Common myeloid progenitor, CD34-positive (primary cell): Measurements from ENCODE around the gene RAD52.
A peak's percentile ranks its signal among the peaks of the same experiment; 100 is the strongest.

Experiments used
- CTCF ChIA-PET: fragments of 350-600 bp; sonication (Branson Sonifier 250); formaldehyde crosslinking; loops from one replicate; lab custom pipeline; 2021; ENCODE audit warnings: antibody characterized with exemption; lab: Charles Lee
- POLR2A ChIA-PET: fragments of 350-600 bp; sonication (Branson Sonifier 250); formaldehyde crosslinking; loops from one replicate; lab custom pipeline; 2021; ENCODE audit warnings: antibody characterized with exemption; lab: Charles Lee
- DNase-seq, 3 donors: peaks; one replicate each; pipeline versions ENCODE4 v3.0.0 to v3.0.0-alpha.2; 2013
- H3K27ac ChIP-seq, 2 experiments: 1 replicate in 1 of 2; 2 replicates in 1 of 2; pipeline ENCODE4 v1.7.0; 2013; ENCODE audit warnings: inconsistent platforms in 2 of 2, low read length in 2 of 2, mild to moderate bottlenecking in 2 of 2, low read depth in 1 of 2, moderate library complexity in 1 of 2; ENCODE audit not compliant: severe bottlenecking in 2 of 2, insufficient read depth in 1 of 2, poor library complexity in 1 of 2
- H3K27me3 ChIP-seq, 5 experiments: replicated peaks in 2 of 5; 1 replicate in 3 of 5; 2 replicates in 2 of 5; pipeline versions ENCODE4 v1.6.1 to v1.7.0; 2013; ENCODE audit warnings: low read length in 4 of 5, mild to moderate bottlenecking in 2 of 5, moderate library complexity in 2 of 5, inconsistent platforms in 1 of 5; ENCODE audit not compliant: insufficient read depth in 5 of 5, control insufficient read depth in 4 of 5
- H3K36me3 ChIP-seq, 4 experiments: 1 replicate in 2 of 4; 2 replicates in 2 of 4; pipeline versions ENCODE4 v1.6.1 to v1.7.0; 2013; ENCODE audit warnings: low read length in 3 of 4, control low read depth in 1 of 4, mild to moderate bottlenecking in 1 of 4; ENCODE audit not compliant: control insufficient read depth in 4 of 4, insufficient read depth in 4 of 4
- H3K4me1 ChIP-seq, 4 experiments: 1 replicate in 3 of 4; 2 replicates in 1 of 4; pipeline versions ENCODE4 v1.6.1 to v1.7.1; 2013; ENCODE audit warnings: low read length in 3 of 4, mild to moderate bottlenecking in 3 of 4, control low read depth in 1 of 4, inconsistent platforms in 1 of 4, moderate library complexity in 1 of 4; ENCODE audit not compliant: control insufficient read depth in 4 of 4, insufficient read depth in 4 of 4; ENCODE audit errors: control extremely low read depth in 1 of 4
- H3K4me3 ChIP-seq, 7 experiments: 1 replicate in 4 of 7; 2 replicates in 3 of 7; pipeline versions ENCODE4 v1.5.1 to v1.7.0; 2013; ENCODE audit warnings: mild to moderate bottlenecking in 7 of 7, low read length in 6 of 7, moderate library complexity in 6 of 7, inconsistent platforms in 2 of 7, low read depth in 2 of 7, control low read depth in 1 of 7; ENCODE audit not compliant: insufficient read depth in 4 of 7, control insufficient read depth in 1 of 7; ENCODE audit errors: extremely low read depth in 1 of 7
- H3K9me3 ChIP-seq, 5 experiments: 1 replicate in 4 of 5; 2 replicates in 1 of 5; pipeline versions ENCODE4 v1.6.1 to v1.7.1; 2013; ENCODE audit warnings: low read length in 4 of 5, mild to moderate bottlenecking in 2 of 5, inconsistent platforms in 1 of 5, low read depth in 1 of 5, moderate library complexity in 1 of 5; ENCODE audit not compliant: control insufficient read depth in 4 of 5, insufficient read depth in 2 of 5; ENCODE audit errors: control extremely low read depth in 1 of 5
- WGBS: methylation state at CpG from one replicate; pipeline ENCODE4 v1.1.5; 2013; ENCODE audit not compliant: insufficient coverage; 5-methylcytosine and 5-hydroxymethylcytosine counted together

Gene RAD52

DNA sequence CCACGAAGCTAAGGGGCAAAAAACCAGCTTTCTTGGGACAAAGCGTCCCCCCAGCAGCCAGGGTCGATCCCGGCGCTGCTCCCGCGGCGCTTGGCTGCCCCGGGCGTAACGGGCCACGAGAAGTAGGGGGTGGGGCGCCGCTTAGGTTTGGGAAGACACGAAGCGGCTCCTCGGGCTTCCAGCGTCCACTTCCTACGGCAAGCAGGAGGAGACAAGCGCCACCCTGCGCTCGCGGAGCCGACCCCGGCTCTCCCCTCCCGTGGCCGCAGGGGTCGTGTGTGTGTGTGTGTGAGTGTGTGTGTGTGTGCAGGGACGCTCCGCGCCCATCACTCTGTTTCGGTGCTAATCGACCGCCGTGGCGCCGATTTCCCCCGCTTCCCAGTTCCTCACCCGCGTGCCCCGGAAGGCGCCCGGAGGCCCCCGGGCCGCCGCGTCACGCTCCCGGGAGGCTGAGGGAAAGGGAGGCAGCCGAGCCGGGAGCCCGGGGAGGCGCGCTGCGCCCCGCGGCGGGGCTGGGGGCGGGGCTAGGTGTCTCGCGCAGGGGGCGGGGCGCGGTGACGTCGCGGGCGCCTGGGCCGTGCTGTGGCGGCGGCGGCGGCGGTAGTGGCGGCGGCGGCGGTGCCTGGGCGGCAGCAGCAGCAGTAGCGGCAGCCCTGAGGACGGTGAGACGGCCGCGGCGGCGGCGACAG lies 41.3 kb upstream of the RAD52 start, which contains the start of gene ERC1:
Gene ERC1, plus strand, starts transcription at position 563 of the 689 bp plus-strand sequence. CDS start 36,681 bp downstream, outside the sequence.
- WGBS, result 0% methylated on average over 55 of the region's 87 CpGs
- peak within 1 kb of the TSS; percentile 61 to 93 for H3K27ac ChIP-seq
- CTCF ChIA-PET, result interaction anchor here (0.8 to 1.7 kb wide), 5 partner anchors 10 to 41 kb away, joined by 3 to 5 read pairs (median 3); partner anchors contain the start of gene RAD52
- peak; percentile 91 to 96 (median 94) for DNase-seq
- H3K9me3 ChIP-seq, result no peaks in the 10 kb centered on the region
- H3K27me3 ChIP-seq, result no peaks in the 10 kb centered on the region
- peak within 1 kb of the TSS; percentile 66 to 92 (median 86) for H3K4me3 ChIP-seq
- H3K36me3 ChIP-seq, result no peaks in the 10 kb centered on the region
- H3K4me1 ChIP-seq, result peaks cover 17 to 41% (median 33%) of the 10 kb centered on the region in 4 experiments
- POLR2A ChIA-PET, result interaction anchor here (1.2 kb wide), 1 partner anchor 41 kb away, joined by 6 read pairs; the partner anchor contains the start of gene RAD52

GRCh38 chr12:989751-990660 lies 40.5 kb upstream of the RAD52 start:
- peak; percentile 38 to 87 (median 83) for DNase-seq
- ChIA-PET CTCF (interaction anchor here (0.8 to 1.1 kb wide), 4 partner anchors 10 to 40 kb away, joined by 3 read pairs; partner anchors contain the start of gene RAD52), POLR2A (interaction anchor here (0.6 to 0.7 kb wide), 2 partner anchors 79 to 240 kb away, joined by 3 to 4 read pairs; no protein-coding TSS in a partner anchor)
- Histone ChIP-seq H3K9me3 (no peaks in the 10 kb centered on the region), H3K4me3 (peak overlapping the region; percentile 66 to 92 (median 86)), H3K4me1 (peaks cover 17 to 41% (median 33%) of the 10 kb centered on the region in 4 experiments), H3K36me3 (no peaks in the 10 kb centered on the region), H3K27me3 (no peaks in the 10 kb centered on the region), H3K27ac (peak overlapping the region; percentile 61 to 93)
- 2% methylated on average over 37 of the region's 40 CpGs for WGBS

DNA sequence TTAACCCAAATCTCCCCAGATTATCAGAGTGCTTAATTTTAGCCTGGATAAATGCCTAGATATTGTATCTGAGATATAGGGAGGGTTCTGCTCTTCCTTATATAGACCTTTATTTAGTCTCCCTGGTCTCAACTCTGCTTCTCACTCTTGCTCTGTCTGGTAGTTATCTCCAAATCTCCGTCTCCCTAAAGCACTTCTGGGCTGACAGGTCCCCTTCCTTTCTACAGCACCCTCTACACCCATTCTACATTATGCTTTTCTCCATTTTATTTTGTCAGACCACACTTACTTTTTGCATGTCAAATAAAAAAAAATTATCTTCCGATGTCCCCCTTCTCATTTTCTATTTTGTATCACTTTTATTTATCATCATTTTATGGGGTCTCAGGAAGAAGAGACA lies 39.6 kb upstream of the RAD52 start:
- CTCF ChIA-PET, result interaction anchor here (1.1 kb wide), 1 partner anchor 13 kb away, joined by 3 read pairs; no protein-coding TSS in a partner anchor
- Histone ChIP-seq H3K4me3 (peak overlapping the region in 5 of 7 experiments; percentile 80 to 92 (median 88)), H3K9me3 (no peaks in the 10 kb centered on the region), H3K27ac (peak overlapping the region; percentile 19 to 93), H3K27me3 (no peaks in the 10 kb centered on the region), H3K36me3 (no peaks in the 10 kb centered on the region), H3K4me1 (peaks cover 17 to 41% (median 33%) of the 10 kb centered on the region in 4 experiments)
- DNase-seq, result no peak
- 100% methylated on average over 1 of the region's 2 CpGs for WGBS
- POLR2A ChIA-PET, result interaction anchor here (0.6 kb wide), 1 partner anchor 239 kb away, joined by 4 read pairs; no protein-coding TSS in a partner anchor

- Histone ChIP-seq H3K9me3 (no peaks in the 10 kb centered on the region), H3K27ac (no peak overlapping the region), H3K4me3 (peak overlapping the region in 4 of 7 experiments; percentile 33 to 92 (median 88)), H3K27me3 (no peaks in the 10 kb centered on the region), H3K4me1 (peaks cover 17 to 41% (median 33%) of the 10 kb centered on the region in 4 experiments), H3K36me3 (no peaks in the 10 kb centered on the region)
- peak in 2 of 3 donors; percentile 22 for DNase-seq
- ChIA-PET POLR2A (no interaction called here), CTCF (no interaction called here)
- WGBS, result 89% methylated on average over 3 of the region's 4 CpGs
Measured at GRCh38 chr12:988646-989045, 39.2 kb upstream of the RAD52 start.

DNA sequence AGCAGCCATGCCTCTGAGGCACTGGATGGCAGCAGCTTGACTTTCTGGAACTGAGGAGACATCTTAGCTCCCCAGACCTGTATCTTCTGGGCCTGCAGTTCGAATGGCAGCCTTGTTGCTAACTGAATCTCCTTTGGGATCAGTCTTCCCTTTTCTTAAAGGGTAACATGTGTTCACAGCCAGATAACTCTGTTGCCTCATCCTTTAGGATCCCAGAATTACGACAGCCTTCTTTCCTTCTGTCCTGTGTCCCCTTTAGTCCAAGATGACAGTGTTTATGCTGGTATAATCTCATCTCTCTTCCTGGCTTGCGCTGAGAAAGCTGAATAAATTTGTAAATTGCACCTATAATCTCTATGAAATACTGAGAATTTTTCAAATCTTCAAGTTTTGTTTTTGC lies 32.5 kb upstream of the RAD52 start:
- CTCF ChIA-PET, result no interaction called here
- no peak for DNase-seq

DNA sequence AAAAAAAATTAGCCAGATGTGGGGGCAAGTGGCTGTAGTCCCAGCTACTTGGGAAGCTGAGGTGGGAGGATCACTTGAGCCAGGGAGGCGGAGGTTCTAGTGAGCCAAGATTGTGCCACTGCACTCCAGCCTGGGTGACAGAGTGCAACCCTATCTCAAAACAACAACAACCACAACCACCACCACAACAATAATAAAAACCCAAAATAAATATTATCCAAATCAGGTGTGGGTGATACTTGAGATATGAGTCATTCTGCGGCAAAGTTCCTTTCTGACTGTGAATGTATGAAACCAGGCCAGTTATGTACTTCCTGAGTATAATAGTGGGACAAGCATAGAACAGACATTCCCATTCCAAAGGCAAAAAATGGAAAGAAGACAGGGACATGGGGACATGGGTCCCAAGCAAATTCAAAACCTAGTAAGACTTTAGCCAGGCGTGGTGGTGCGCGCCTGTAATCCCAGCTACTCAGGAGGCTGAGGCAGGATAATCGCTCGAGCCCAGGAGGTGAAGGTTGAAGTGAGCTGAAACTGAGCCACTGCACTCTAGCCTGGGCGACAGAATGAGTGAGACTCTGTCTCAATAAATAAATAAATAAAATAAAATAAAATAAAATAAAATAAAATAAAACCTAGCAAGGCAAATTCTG lies 31.8 kb upstream of the RAD52 start:
- ChIA-PET CTCF (interaction anchor here (1.2 kb wide), 1 partner anchor 11 kb away, joined by 3 read pairs; no protein-coding TSS in a partner anchor), POLR2A (no interaction called here)
- H3K27ac ChIP-seq, result no peak overlapping the region
- no peaks in the 10 kb centered on the region for H3K9me3 ChIP-seq
- no peaks in the 10 kb centered on the region for H3K27me3 ChIP-seq
- peaks cover 0 to 3% (median 0%) of the 10 kb centered on the region in 4 experiments for H3K36me3 ChIP-seq
- no peak overlapping the region for H3K4me3 ChIP-seq
- DNase-seq, result no peak
- no peaks in the 10 kb centered on the region for H3K4me1 ChIP-seq
- 100% methylated on average over 3 of the region's 8 CpGs for WGBS

More for the DNA sequence above, 32.5 kb upstream of the RAD52 start:
- Histone ChIP-seq H3K36me3 (no peaks in the 10 kb centered on the region), H3K4me3 (no peak overlapping the region), H3K9me3 (no peaks in the 10 kb centered on the region), H3K4me1 (no peaks in the 10 kb centered on the region), H3K27ac (no peak overlapping the region), H3K27me3 (no peaks in the 10 kb centered on the region)
- 100% methylated on average over 1 of the region's 3 CpGs for WGBS
- POLR2A ChIA-PET, result no interaction called here
